Thyroid gland (tissue), 4 donors: Measurements from ENCODE around the gene ERFE. TPM values are rescaled to one million over a fixed set of nuclear protein-coding genes. Genes with fewer than 3 reads are reported as not detected.

Source experiments
- DNase-seq, 2 donors: peaks; one replicate each; pipeline ENCODE4 v3.0.0-alpha.2; 2019
- H3K27ac ChIP-seq, 3 donors: fragments of 200-600 bp; sonication (generic); 1 replicate in 2 of 3; 2 replicates in 1 of 3; pipeline ENCODE4 v1.5.1; 2016 to 2019; ENCODE audit warnings: mild to moderate bottlenecking in 1 of 3, moderate library complexity in 1 of 3
- H3K27me3 ChIP-seq: fragments of 200-600 bp; sonication (generic); one replicate; pipeline ENCODE4 v1.5.1; 2019
- H3K36me3 ChIP-seq, 2 donors: fragments of 200-600 bp; sonication (generic); one replicate each; pipeline ENCODE4 v1.5.1; 2016 to 2019
- H3K4me1 ChIP-seq, 2 donors: fragments of 200-600 bp; sonication (generic); one replicate each; pipeline ENCODE4 v1.5.1; 2017 to 2019
- H3K4me3 ChIP-seq, 3 donors: fragments of 200-600 bp; sonication (generic); replicated peaks in 1 of 3; 1 replicate in 2 of 3; 2 replicates in 1 of 3; pipeline ENCODE4 v1.5.1; 2016; ENCODE audit warnings: mild to moderate bottlenecking in 1 of 3
- H3K9me3 ChIP-seq: fragments of 200-600 bp; sonication (generic); one replicate; pipeline ENCODE4 v1.5.1; 2017
- CTCF ChIP-seq, 6 experiments: fragments of 200-600 bp in 3 of 6; fragments of 450-650 bp in 3 of 6; sonication (generic) in 3 of 6; IDR thresholded peaks; one replicate each; pipeline ENCODE4 v1.5.1; 2016 to 2019; ENCODE audit warnings: antibody characterized with exemption in 6 of 6, mild to moderate bottlenecking in 2 of 6, inconsistent platforms in 1 of 6, moderate library complexity in 1 of 6
- POLR2A ChIP-seq, 2 donors: fragments of 450-650 bp; IDR thresholded peaks; one replicate each; pipeline ENCODE4 v1.6.1; 2017; ENCODE audit warnings: antibody characterized with exemption in 2 of 2, mild to moderate bottlenecking in 2 of 2, moderate library complexity in 1 of 2
- whole genome bisulfite sequencing, 2 donors: methylation state at CpG; one replicate each; pipeline ENCODE4 v1.1.5; 2017; 5-methylcytosine and 5-hydroxymethylcytosine counted together
- intact Hi-C: fragments of 100-400 bp; cut with DNase I; formaldehyde crosslinking; loops from one replicate; pipeline ENCODE4 v1.15.1; 2023
- total RNA-seq, 4 donors: library from RNA; depleted of rRNA; stranded (reverse); fragments of >200 nt; gene quantifications; one replicate each; pipeline ENCODE4 v1.2.3, GENCODE V29; 2016

The ERFE gene
- total RNA-seq, 4 donors from 2014 or later = 2.8 to 15.3 (median 5.8) TPM

DNA sequence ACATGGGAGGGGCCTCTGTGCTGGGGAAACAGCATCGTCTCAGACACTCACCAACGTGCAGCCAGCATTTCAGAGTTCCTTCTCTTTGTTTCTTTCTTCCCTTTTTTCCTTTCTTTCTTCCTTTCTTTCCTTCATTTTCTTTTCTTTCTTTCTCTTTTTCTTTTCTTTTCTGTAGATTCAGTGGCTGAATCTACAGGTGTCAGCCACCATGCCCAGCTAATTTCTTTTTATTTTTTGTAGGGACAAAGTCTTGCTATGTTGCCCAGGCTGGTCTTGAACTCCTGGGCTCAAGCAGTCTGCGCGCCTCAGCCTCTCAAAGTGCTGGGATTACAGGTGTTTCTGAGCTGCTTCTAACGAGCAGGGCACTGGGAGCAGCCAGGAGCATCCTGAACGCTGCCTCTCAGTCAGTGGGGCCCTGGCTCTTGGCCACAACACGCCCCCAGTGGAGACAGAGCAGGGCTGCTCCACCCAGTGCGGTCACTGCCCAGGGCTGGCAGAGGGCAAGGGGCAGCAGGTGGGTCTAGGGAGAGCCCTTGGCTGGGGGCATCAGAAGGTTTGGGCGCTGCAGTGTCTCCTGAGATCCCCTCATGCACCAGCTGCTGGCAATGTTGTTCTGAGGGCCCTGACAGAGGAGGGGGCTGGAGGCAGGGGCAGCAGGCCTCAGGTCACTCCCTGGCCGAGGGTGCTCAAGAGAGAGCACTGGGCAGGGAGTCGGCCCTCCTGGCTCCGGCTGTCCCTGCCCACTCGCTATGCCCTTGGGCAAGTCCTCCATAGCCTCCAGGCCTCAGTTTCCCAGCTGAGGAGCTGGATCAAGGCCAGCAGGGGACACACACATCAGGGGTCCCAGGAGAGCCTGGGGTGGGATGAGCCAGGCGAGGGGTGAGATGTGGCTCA, 25.0 kb upstream of the ERFE start:
- Histone ChIP-seq H3K36me3 (no peaks in the 10 kb centered on the region), H3K27me3 (no peaks in the 10 kb centered on the region), H3K4me3 (no peak overlapping the region), H3K27ac (no peak overlapping the region), H3K4me1 (peaks cover 3 to 9% of the 10 kb centered on the region in 2 donors), H3K9me3 (no peaks in the 10 kb centered on the region)
- TF ChIP-seq POLR2A (IDR thresholded peaks at IDR 0.05) (no peak), CTCF (IDR thresholded peaks at IDR 0.05) (no peak)
- 69 to 75% methylated on average over 7 to 9 of the region's 14 CpGs for WGBS, 2 donors
- DNase-seq = no peak
- intact Hi-C loops = no loop called here

DNA sequence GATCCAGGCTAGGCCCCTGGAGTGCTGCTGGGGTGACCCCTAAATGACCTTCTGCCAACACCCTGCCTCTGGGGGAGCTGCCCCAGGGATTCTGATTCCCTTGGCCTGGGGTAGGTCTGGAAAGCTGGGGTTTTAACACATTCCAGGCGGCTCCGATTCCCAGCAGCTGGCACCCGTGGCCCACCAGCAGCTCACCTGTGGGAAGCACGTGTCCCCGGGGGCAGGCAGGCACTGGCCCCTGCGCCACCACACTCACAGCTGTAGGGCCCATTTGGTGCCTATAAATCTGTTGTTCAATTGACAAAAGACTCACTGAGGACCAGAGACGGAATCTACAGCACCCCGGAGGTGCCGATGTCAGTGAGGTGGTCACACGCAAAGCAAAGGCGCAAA, 24.4 kb upstream of the ERFE start:
- Histone ChIP-seq H3K9me3 (no peaks in the 10 kb centered on the region), H3K4me3 (no peak overlapping the region), H3K36me3 (no peaks in the 10 kb centered on the region), H3K27me3 (no peaks in the 10 kb centered on the region), H3K4me1 (peaks cover 8 to 15% of the 10 kb centered on the region in 2 donors), H3K27ac (no peak overlapping the region)
- no peak for TF ChIP-seq POLR2A (IDR thresholded peaks at IDR 0.05)
- no peak for TF ChIP-seq CTCF (IDR thresholded peaks at IDR 0.05)
- intact Hi-C loops = no loop called here
- no peak for DNase-seq
- WGBS, 2 donors = 94 to 97% methylated on average over 9 to 11 of the region's 11 CpGs

- Histone ChIP-seq H3K27me3 (no peaks in the 10 kb centered on the region), H3K36me3 (no peaks in the 10 kb centered on the region), H3K27ac (no peak overlapping the region), H3K4me3 (no peak overlapping the region), H3K9me3 (no peaks in the 10 kb centered on the region), H3K4me1 (peaks cover 8 to 16% of the 10 kb centered on the region in 2 donors)
- WGBS, 2 donors = 88 to 93% methylated on average over 15 of the region's 15 CpGs
- no peak for DNase-seq
- intact Hi-C loops = no loop called here
- no peak for TF ChIP-seq CTCF (IDR thresholded peaks at IDR 0.05)
- TF ChIP-seq POLR2A (IDR thresholded peaks at IDR 0.05) = no peak
Measured at GRCh38 chr2:238135601-238136150, 23.1 kb upstream of the ERFE start.

GRCh38 chr2:238136820-238137537, 21.8 kb upstream of the ERFE start:
- WGBS, 2 donors = 75 to 76% methylated on average over 13 to 14 of the region's 14 CpGs

More at GRCh38 chr2:238136820-238137537, 21.8 kb upstream of the ERFE start:
- Histone ChIP-seq H3K4me3 (no peak overlapping the region), H3K9me3 (no peaks in the 10 kb centered on the region), H3K27me3 (no peaks in the 10 kb centered on the region), H3K27ac (no peak overlapping the region), H3K4me1 (peaks cover 8 to 19% of the 10 kb centered on the region in 2 donors), H3K36me3 (no peaks in the 10 kb centered on the region)
- intact Hi-C loops = no loop called here
- no peak for DNase-seq
- TF ChIP-seq CTCF (IDR thresholded peaks at IDR 0.05) (no peak), POLR2A (IDR thresholded peaks at IDR 0.05) (no peak)
